CD14-positive monocyte (primary cell): ENCODE measurements around the gene ASPSCR1. TPM values are rescaled to one million over a fixed set of nuclear protein-coding genes. Genes with fewer than 3 reads are reported as not detected.

ENCODE experiments used
- DNase-seq, 3 donors: peaks; one replicate each; pipeline ENCODE4 v3.0.0-alpha.2; 2011 to 2022
- H2AFZ ChIP-seq: 2 replicates; pipeline ENCODE4 v1.6.0; 2012; ENCODE audit warnings: mild to moderate bottlenecking, low read depth, low read length, inconsistent platforms; ENCODE audit not compliant: insufficient read depth, poor library complexity, severe bottlenecking
- H3K27ac ChIP-seq, 2 donors: 1 replicate in 1 of 2; 2 replicates in 1 of 2; pipeline ENCODE4 v1.5.1; 2012 to 2013; ENCODE audit warnings: low read length in 2 of 2, control low read depth in 1 of 2, inconsistent platforms in 1 of 2, low read depth in 1 of 2, mild to moderate bottlenecking in 1 of 2
- H3K27me3 ChIP-seq, 2 donors: one replicate each; pipeline versions ENCODE4 v1.6.0 to v1.6.1; 2011 to 2013; ENCODE audit warnings: low read length in 2 of 2; ENCODE audit not compliant: control insufficient read depth in 2 of 2, insufficient read depth in 2 of 2
- H3K36me3 ChIP-seq, 2 donors: replicated peaks in 1 of 2; 1 replicate in 1 of 2; 2 replicates in 1 of 2; pipeline versions ENCODE4 v1.5.1 to v1.6.1; 2012 to 2013; ENCODE audit warnings: low read length in 2 of 2, control low read depth in 1 of 2, inconsistent platforms in 1 of 2, mild to moderate bottlenecking in 1 of 2; ENCODE audit not compliant: insufficient read depth in 2 of 2, control insufficient read depth in 1 of 2
- H3K4me1 ChIP-seq, 2 donors: 1 replicate in 1 of 2; 2 replicates in 1 of 2; pipeline versions ENCODE4 v1.5.1 to v1.6.1; 2012 to 2013; ENCODE audit warnings: low read length in 2 of 2, control low read depth in 1 of 2, inconsistent platforms in 1 of 2, mild to moderate bottlenecking in 1 of 2, moderate library complexity in 1 of 2; ENCODE audit not compliant: insufficient read depth in 2 of 2, control insufficient read depth in 1 of 2
- H3K4me2 ChIP-seq: replicated peaks from 2 replicates; pipeline ENCODE3; 2012; ENCODE audit warnings: low read length, moderate library complexity, mild to moderate bottlenecking; ENCODE audit not compliant: poor library complexity, severe bottlenecking; ENCODE audit errors: extremely low read depth
- H3K4me3 ChIP-seq, 3 experiments: fragments of 200-600 bp in 1 of 3; sonication (generic) in 1 of 3; replicated peaks in 1 of 3; 1 replicate in 2 of 3; 2 replicates in 1 of 3; pipeline ENCODE4 v1.5.1; 2011 to 2013; ENCODE audit warnings: low read length in 3 of 3, mild to moderate bottlenecking in 3 of 3, control low read depth in 2 of 3, low read depth in 2 of 3, inconsistent platforms in 1 of 3, moderate library complexity in 1 of 3
- H3K79me2 ChIP-seq: 2 replicates; pipeline ENCODE4 v1.6.0; 2012; ENCODE audit warnings: mild to moderate bottlenecking, control low read depth, inconsistent platforms, low read length, moderate library complexity; ENCODE audit not compliant: insufficient read depth
- H3K9ac ChIP-seq: 2 replicates; pipeline ENCODE4 v1.6.0; 2017; ENCODE audit warnings: low read length, mild to moderate bottlenecking; ENCODE audit not compliant: insufficient read depth, poor library complexity, severe bottlenecking
- H3K9me3 ChIP-seq, 2 donors: replicated peaks in 1 of 2; 1 replicate in 1 of 2; 2 replicates in 1 of 2; pipeline versions ENCODE4 v1.5.1 to v1.6.1; 2012 to 2013; ENCODE audit warnings: low read length in 2 of 2, control low read depth in 1 of 2; ENCODE audit not compliant: control insufficient read depth in 1 of 2, insufficient read depth in 1 of 2
- H4K20me1 ChIP-seq: 2 replicates; pipeline ENCODE4 v1.6.0; 2012; ENCODE audit warnings: mild to moderate bottlenecking, low read length, control low read depth, moderate library complexity; ENCODE audit not compliant: insufficient read depth
- H3K27ac Mint-ChIP-seq, 7 donors: one replicate each; pipeline ENCODE4 v1.8.0; 2020; ENCODE audit warnings: mild to moderate bottlenecking in 7 of 7, mixed read lengths in 7 of 7, moderate library complexity in 6 of 7, inconsistent platforms in 2 of 7
- H3K27me3 Mint-ChIP-seq, 3 donors: one replicate each; pipeline ENCODE4 v1.8.0; 2021 to 2022; ENCODE audit warnings: low read depth in 3 of 3, mild to moderate bottlenecking in 3 of 3, mixed read lengths in 3 of 3, moderate library complexity in 3 of 3, inconsistent platforms in 1 of 3
- H3K36me3 Mint-ChIP-seq, 2 donors: one replicate each; pipeline ENCODE4 v1.8.0; 2020; ENCODE audit warnings: mixed read lengths in 2 of 2, inconsistent platforms in 1 of 2, mild to moderate bottlenecking in 1 of 2
- H3K4me1 Mint-ChIP-seq: one replicate; pipeline ENCODE4 v1.8.0; 2020; ENCODE audit warnings: mild to moderate bottlenecking, mixed read lengths
- H3K4me3 Mint-ChIP-seq, 2 donors: one replicate each; pipeline ENCODE4 v1.8.0; 2020; ENCODE audit warnings: mild to moderate bottlenecking in 2 of 2, mixed read lengths in 2 of 2, moderate library complexity in 1 of 2
- H3K9me3 Mint-ChIP-seq, 7 donors: one replicate each; pipeline ENCODE4 v1.8.0; 2020 to 2022; ENCODE audit warnings: mixed read lengths in 7 of 7, mild to moderate bottlenecking in 6 of 7, moderate library complexity in 6 of 7, inconsistent platforms in 2 of 7
- CTCF ChIP-seq: fragments of 200-600 bp; IDR thresholded peaks from one replicate; pipeline ENCODE4 v1.8.0; 2022; ENCODE audit warnings: antibody characterized with exemption, mild to moderate bottlenecking
- WGBS: methylation state at CpG from one replicate; pipeline ENCODE4 v1.1.5; 2013; ENCODE audit warnings: missing lambda C conversion rate; ENCODE audit not compliant: insufficient coverage; 5-methylcytosine and 5-hydroxymethylcytosine counted together
- intact Hi-C, 2 donors: fragments of 100-400 bp; cut with micrococcal nuclease; formaldehyde crosslinking; loops; one replicate each; pipeline versions ENCODE4 v1.15.0 to v1.15.1; 2023
- polyA plus RNA-seq, 3 donors: library from polyadenylated mRNA; depleted of rRNA in 1 of 3; unstranded in 2 of 3; stranded (reverse) in 1 of 3; fragments of 300-500 nt in 2 of 3; fragments of >200 nt in 1 of 3; fragmentation: Illumina TruSeq in 2 of 3; gene quantifications; 1 replicate in 2 of 3; 2 replicates in 1 of 3; pipeline ENCODE4 v1.2.3, GENCODE V29; 2012 to 2021

The ASPSCR1 gene
- polyA plus RNA-seq, 3 donors, result 25.5 to 31.9 (median 25.6) TPM

- Histone ChIP-seq H3K9ac (peak within 1 kb of the TSS; percentile 99), H2AFZ (peak within 1 kb of the TSS; percentile 73), H4K20me1 (peaks cover 35% of the 10 kb centered on the region), H3K27ac (peak within 1 kb of the TSS; percentile 95 to 99), H3K27me3 (peaks cover 9 to 39% of the 10 kb centered on the region in 2 donors), H3K4me3 (peak within 1 kb of the TSS; percentile 70 to 81 (median 74)), H3K79me2 (peaks cover 43% of the 10 kb centered on the region), H3K36me3 (no peaks in the 10 kb centered on the region), H3K9me3 (no peaks in the 10 kb centered on the region), H3K4me2 (peak within 1 kb of the TSS; percentile 90), H3K4me1 (peaks cover 48 to 54% of the 10 kb centered on the region in 2 donors)
- intact Hi-C loops, result loop anchor here in 1 of 2 donors (5.0 kb wide), 2 partner anchors 49 to 56 kb away; partner anchors contain the start of genes ARHGDIA and ASPSCR1
- Mint-ChIP-seq H3K36me3 (peaks cover 0 to 2% of the 10 kb centered on the region in 2 donors), H3K9me3 (peaks cover 0 to 5% (median 0%) of the 10 kb centered on the region in 7 donors), H3K4me3 (peak within 1 kb of the TSS; percentile 91 to 93), H3K27me3 (peaks cover 31 to 44% (median 32%) of the 10 kb centered on the region in 3 donors), H3K4me1 (peaks cover 47% of the 10 kb centered on the region), H3K27ac (peak within 1 kb of the TSS; percentile 97 to 98 (median 98))
- peak; percentile 89 to 95 (median 95) for DNase-seq
- under 1% methylated on average over 83 of the region's 98 CpGs for WGBS
- peak; percentile 33 for TF ChIP-seq CTCF
Measured at GRCh38 chr17:81927653-81928543, 49.5 kb upstream of the ASPSCR1 start, which contains the start of gene MAFG. Gene MAFG, minus strand, starts transcription at chr17:81927735. Its CDS starts 4,550 bp downstream, at chr17:81923185.

GRCh38 chr17:81928544-81929252 lies 48.7 kb upstream of the ASPSCR1 start:
- DNase-seq, result no peak
- intact Hi-C loops, result loop anchor here in 1 of 2 donors (5.0 kb wide), 2 partner anchors 49 to 56 kb away; partner anchors contain the start of genes ARHGDIA and ASPSCR1
- Mint-ChIP-seq H3K27ac (peak overlapping the region in 1 of 7 donors; percentile 31), H3K4me3 (peak overlapping the region; percentile 60 to 78), H3K27me3 (peaks cover 32 to 45% (median 36%) of the 10 kb centered on the region in 3 donors), H3K4me1 (peaks cover 42% of the 10 kb centered on the region), H3K9me3 (peaks cover 0 to 5% (median 0%) of the 10 kb centered on the region in 7 donors), H3K36me3 (peaks cover 0 to 2% of the 10 kb centered on the region in 2 donors)
- Histone ChIP-seq H3K4me3 (peak overlapping the region in 1 of 3 experiments; percentile 71), H3K9ac (peak overlapping the region; percentile 99), H3K4me2 (peak overlapping the region; percentile 75), H3K79me2 (peaks cover 35% of the 10 kb centered on the region), H2AFZ (peak overlapping the region; percentile 73), H3K36me3 (no peaks in the 10 kb centered on the region), H3K9me3 (no peaks in the 10 kb centered on the region), H3K27me3 (peaks cover 9 to 39% of the 10 kb centered on the region in 2 donors), H4K20me1 (peaks cover 27% of the 10 kb centered on the region), H3K27ac (no peak overlapping the region), H3K4me1 (peaks cover 40 to 46% of the 10 kb centered on the region in 2 donors)
- no peak for TF ChIP-seq CTCF
- WGBS, result 16% methylated on average over 36 of the region's 44 CpGs
